HCT116 (cell line): Measurements from ENCODE around the gene STT3B. TPM values are rescaled to one million over a fixed set of nuclear protein-coding genes. Genes with fewer than 3 reads are reported as not detected.

Experiments used
- ATAC-seq: fragments of 200-7000 bp; cut with Tn5 transposase; 2 replicates; pipeline ENCODE4 v1.9.1; 2020; ENCODE audit warnings: mild to moderate bottlenecking, moderate library complexity
- BruUV-seq: library from RNA; stranded (reverse); fragments of 400-500 nt; replicated peaks from 2 replicates; lab custom pipeline; 2021; lab: Mats Ljungman, UMichigan
- CTCF ChIA-PET: fragments of 300-600 bp; sonication (Branson Sonifier 250); formaldehyde crosslinking; loops from one replicate; lab custom pipeline; 2021; ENCODE audit warnings: antibody characterized with exemption; lab: Charles Lee
- POLR2A ChIA-PET: fragments of 300-600, 350-600 bp; sonication (Branson Sonifier 250); formaldehyde crosslinking; loops from one replicate; lab custom pipeline; 2021; ENCODE audit warnings: antibody characterized with exemption; lab: Charles Lee
- RAD21 ChIA-PET, 2 experiments: fragments of 300-600 bp; sonication (Branson Sonifier 250); formaldehyde crosslinking; loops; one replicate each; lab custom pipeline; 2023; ENCODE audit warnings: low total read pairs in 2 of 2; ENCODE audit not compliant: uncharacterized antibody in 2 of 2, unreplicated experiment in 2 of 2, low non-redundant PET in 1 of 2; lab: Charles Lee
- DNase-seq: peaks from one replicate; pipeline ENCODE4 v3.0.0-alpha.2; 2010; ENCODE audit warnings: low read depth, low spot score
- H2AFZ ChIP-seq: fragments of 200-600 bp; shearing (Covaris generic), sonication (generic); 2 replicates; pipeline ENCODE4 v1.6.1; 2017; ENCODE audit warnings: low read depth, mixed run types, mixed read lengths, antibody characterized with exemption, low read length; ENCODE audit not compliant: poor library complexity, severe bottlenecking
- H3K27ac ChIP-seq: 2 replicates; pipeline ENCODE4 v1.5.1; 2012; ENCODE audit warnings: low read depth, low read length
- H3K27me3 ChIP-seq: fragments of 200-600 bp; sonication (generic); 2 replicates; pipeline ENCODE4 v1.6.1; 2016; ENCODE audit warnings: mixed run types, low read length, mixed read lengths; ENCODE audit not compliant: insufficient read depth
- H3K36me3 ChIP-seq, 2 experiments: fragments of 200-500 bp in 1 of 2; fragments of 200-600 bp in 1 of 2; sonication (Bioruptor generic) in 1 of 2; sonication (generic) in 1 of 2; 2 replicates each; pipeline versions ENCODE4 v1.5.1 to v1.6.1; 2014 to 2016; ENCODE audit warnings: low read length in 2 of 2, inconsistent platforms in 1 of 2, mixed read lengths in 1 of 2, mixed run types in 1 of 2; ENCODE audit not compliant: insufficient read depth in 2 of 2, control insufficient read depth in 1 of 2
- H3K4me1 ChIP-seq, 2 experiments: fragments of 200-600 bp in 1 of 2; sonication (generic) in 1 of 2; 2 replicates each; pipeline versions ENCODE4 v1.5.1 to v1.6.1; 2012 to 2017; ENCODE audit warnings: low read length in 2 of 2, inconsistent platforms in 1 of 2, mild to moderate bottlenecking in 1 of 2, mixed read lengths in 1 of 2, mixed run types in 1 of 2, moderate library complexity in 1 of 2; ENCODE audit not compliant: insufficient read depth in 2 of 2, control insufficient read depth in 1 of 2
- H3K4me2 ChIP-seq: fragments of 200-600 bp; sonication (generic); 2 replicates; pipeline ENCODE4 v1.6.1; 2017; ENCODE audit warnings: mixed run types, low read length, mixed read lengths
- H3K4me3 ChIP-seq, 2 experiments: fragments of 200-600 bp in 1 of 2; sonication (generic) in 1 of 2; replicated peaks in 1 of 2; 2 replicates each; pipeline ENCODE4 v1.5.1; 2011 to 2016; ENCODE audit warnings: low read length in 2 of 2, control low read depth in 1 of 2, low read depth in 1 of 2, mild to moderate bottlenecking in 1 of 2, mixed read lengths in 1 of 2, mixed run types in 1 of 2
- H3K79me2 ChIP-seq: fragments of 200-600 bp; sonication (generic); 2 replicates; pipeline ENCODE4 v1.6.1; 2017; ENCODE audit warnings: mild to moderate bottlenecking, mixed run types, low read length, moderate library complexity, mixed read lengths; ENCODE audit not compliant: insufficient read depth
- H3K9ac ChIP-seq: fragments of 200-600 bp; sonication (generic); 2 replicates; pipeline ENCODE4 v1.6.1; 2016; ENCODE audit warnings: low read length, mixed read lengths
- H3K9me2 ChIP-seq: fragments of 200-600 bp; sonication (generic), shearing (Covaris generic); 2 replicates; pipeline ENCODE4 v1.6.1; 2017; ENCODE audit warnings: mixed run types, mild to moderate bottlenecking, moderate library complexity; ENCODE audit not compliant: insufficient read depth
- H3K9me3 ChIP-seq, 2 experiments: fragments of 200-500 bp in 1 of 2; fragments of 200-600 bp in 1 of 2; sonication (Bioruptor generic) in 1 of 2; sonication (generic) in 1 of 2; 2 replicates each; pipeline ENCODE4 v1.6.1; 2014 to 2017; ENCODE audit warnings: low read length in 2 of 2, mixed read lengths in 2 of 2, inconsistent platforms in 1 of 2, low read depth in 1 of 2, mild to moderate bottlenecking in 1 of 2, mixed run types in 1 of 2, moderate library complexity in 1 of 2; ENCODE audit not compliant: control insufficient read depth in 1 of 2, insufficient read depth in 1 of 2
- H4K20me1 ChIP-seq: fragments of 200-600 bp; sonication (generic), shearing (Covaris generic); 2 replicates; pipeline ENCODE4 v1.6.1; 2017; ENCODE audit warnings: mixed run types, mild to moderate bottlenecking, moderate library complexity; ENCODE audit not compliant: insufficient read depth
- CBX3 ChIP-seq: IDR thresholded peaks from 2 replicates; pipeline ENCODE4 v1.6.1; 2012; ENCODE audit warnings: low read depth
- CEBPB ChIP-seq: IDR thresholded peaks from 2 replicates; pipeline ENCODE4 v1.6.1; 2012; ENCODE audit warnings: low read depth
- EGR1 ChIP-seq: IDR thresholded peaks from 2 replicates; pipeline ENCODE4 v1.6.1; 2012; ENCODE audit warnings: low read depth
- ELF1 ChIP-seq: IDR thresholded peaks from 2 replicates; pipeline ENCODE4 v1.6.1; 2012; ENCODE audit warnings: low read depth, borderline replicate concordance
- EZH2 ChIP-seq: fragments of 200-600 bp; sonication (generic); IDR thresholded peaks from 2 replicates; pipeline ENCODE4 v1.6.1; 2017; ENCODE audit warnings: antibody characterized with exemption, mixed run types
- EZH2phosphoT487 ChIP-seq: fragments of 200-600 bp; IDR thresholded peaks from 2 replicates; pipeline ENCODE4 v1.6.1; 2018; ENCODE audit warnings: antibody characterized with exemption, borderline replicate concordance
- FOSL1 ChIP-seq: IDR thresholded peaks from 2 replicates; pipeline ENCODE4 v1.6.1; 2012; ENCODE audit warnings: low read depth
- POLR2A ChIP-seq: IDR thresholded peaks from 2 replicates; pipeline ENCODE4 v1.7.0; 2011; ENCODE audit warnings: borderline replicate concordance; ENCODE audit not compliant: insufficient read depth, insufficient read length; ENCODE audit errors: extremely low read depth
- RAD21 ChIP-seq: IDR thresholded peaks from 2 replicates; pipeline ENCODE4 v1.6.1; 2012; ENCODE audit warnings: low read depth, mild to moderate bottlenecking
- SIN3A ChIP-seq: IDR thresholded peaks from 2 replicates; pipeline ENCODE4 v1.6.1; 2012; ENCODE audit warnings: low read depth
- SP1 ChIP-seq: IDR thresholded peaks from 2 replicates; pipeline ENCODE4 v1.6.1; 2012; ENCODE audit warnings: low read depth
- SRF ChIP-seq: IDR thresholded peaks from 2 replicates; pipeline ENCODE4 v1.6.1; 2012; ENCODE audit warnings: low read depth
- TCF7L2 ChIP-seq: IDR thresholded peaks from 2 replicates; pipeline ENCODE4 v1.7.0; 2011; ENCODE audit warnings: borderline replicate concordance, inconsistent platforms; ENCODE audit not compliant: insufficient read depth, insufficient read length; ENCODE audit errors: extremely low read depth
- YY1 ChIP-seq: IDR thresholded peaks from 2 replicates; pipeline ENCODE4 v1.6.1; 2011; ENCODE audit warnings: low read length, low read depth, moderate library complexity, mild to moderate bottlenecking; ENCODE audit not compliant: insufficient replicate concordance; ENCODE audit errors: extremely low read depth
- ZFX ChIP-seq: fragments of 450-650 bp; IDR thresholded peaks from 2 replicates; pipeline ENCODE4 v1.6.1; 2017
- ZNF274 ChIP-seq: fragments of 200-500 bp; sonication (Bioruptor generic); IDR thresholded peaks from 2 replicates; pipeline ENCODE4 v1.6.1; 2014; ENCODE audit warnings: mild to moderate bottlenecking, low read depth, low read length, inconsistent platforms
- intact Hi-C: fragments of 100-400 bp; cut with micrococcal nuclease; formaldehyde crosslinking; loops from 2 replicates; pipeline ENCODE4 v1.10.0; 2022
- total RNA-seq: library from RNA; stranded (reverse); gene quantifications from one replicate; pipeline ENCODE4 v1.2.1, GENCODE V29; 2021; ENCODE audit not compliant: unreplicated experiment
- TF ChIP-seq, protein P1 (sequence below): IDR thresholded peaks from 2 replicates; pipeline ENCODE4 v1.6.1; 2012
- TF ChIP-seq, protein P2 (sequence below): IDR thresholded peaks from 2 replicates; pipeline ENCODE4 v1.6.1; 2012
- TF ChIP-seq, protein P3 (sequence below): IDR thresholded peaks from 2 replicates; pipeline ENCODE4 v1.6.1; 2012; ENCODE audit warnings: low read depth
- TF ChIP-seq, protein P4 (sequence below), 3 experiments: fragments of 200-600 bp in 1 of 3; sonication (generic) in 1 of 3; IDR thresholded peaks in 2 of 3; conservative IDR thresholded peaks in 1 of 3; 2 replicates each; pipeline ENCODE4 v1.5.1; 2012 to 2017; ENCODE audit warnings: low read depth in 2 of 3, low read length in 2 of 3, antibody characterized with exemption in 1 of 3, borderline replicate concordance in 1 of 3, control low read depth in 1 of 3, mild to moderate bottlenecking in 1 of 3, mixed read lengths in 1 of 3, mixed run types in 1 of 3, moderate library complexity in 1 of 3; ENCODE audit not compliant: insufficient read depth in 1 of 3

Gene STT3B
- total RNA-seq, 1 experiment from 2014 or later, result 131 TPM

DNA sequence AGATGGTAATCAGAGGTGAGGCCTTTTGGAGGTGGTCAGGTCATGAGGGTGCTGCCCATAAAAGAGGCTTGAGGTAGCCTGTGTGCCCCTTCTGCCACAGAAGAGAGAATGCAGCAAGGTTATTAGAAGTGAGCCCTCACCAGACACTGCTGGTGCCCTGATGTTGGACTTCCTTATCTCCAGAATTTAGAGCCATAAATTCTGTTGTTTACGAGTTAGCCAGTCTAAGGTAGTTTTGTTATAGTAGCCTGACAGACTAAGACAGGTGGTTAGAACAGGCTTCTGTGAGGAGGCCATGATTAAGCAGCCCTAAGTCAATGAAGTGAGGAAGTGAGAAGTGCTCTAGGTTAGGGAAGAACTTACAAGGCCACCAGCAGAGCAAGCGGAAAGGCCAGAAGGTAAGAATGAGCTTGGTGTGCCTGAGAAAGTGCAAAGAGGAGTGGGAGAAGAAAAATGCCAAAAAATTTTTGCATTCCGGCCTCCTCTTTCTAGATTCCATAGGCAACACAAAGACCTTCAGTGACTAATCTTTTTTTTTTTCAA is 44.2 kb upstream of the STT3B start:
- intact Hi-C loops, result no loop called here
- Histone ChIP-seq H3K9me3 (no peaks in the 10 kb centered on the region), H4K20me1 (no peaks in the 10 kb centered on the region), H3K4me2 (no peak overlapping the region), H3K4me1 (no peaks in the 10 kb centered on the region), H3K79me2 (no peaks in the 10 kb centered on the region), H3K9ac (no peak overlapping the region), H3K27ac (no peak overlapping the region), H3K27me3 (no peaks in the 10 kb centered on the region), H3K36me3 (no peaks in the 10 kb centered on the region), H3K9me2 (no peaks in the 10 kb centered on the region), H3K4me3 (no peak overlapping the region), H2AFZ (no peak overlapping the region)
- no peak for ATAC-seq
- TF ChIP-seq TCF7L2 (no peak), EGR1 (no peak), ELF1 (no peak), SP1 (no peak), ZNF274 (no peak), ZFX (no peak), RAD21 (no peak), SRF (no peak), EZH2phosphoT487 (no peak), POLR2A (no peak), YY1 (no peak), CEBPB (no peak), SIN3A (no peak), CBX3 (no peak), FOSL1 (no peak), EZH2 (no peak)
- TF ChIP-seq, protein P1, sequence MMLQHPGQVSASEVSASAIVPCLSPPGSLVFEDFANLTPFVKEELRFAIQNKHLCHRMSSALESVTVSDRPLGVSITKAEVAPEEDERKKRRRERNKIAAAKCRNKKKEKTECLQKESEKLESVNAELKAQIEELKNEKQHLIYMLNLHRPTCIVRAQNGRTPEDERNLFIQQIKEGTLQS, result no peak
- TF ChIP-seq, protein P2, sequence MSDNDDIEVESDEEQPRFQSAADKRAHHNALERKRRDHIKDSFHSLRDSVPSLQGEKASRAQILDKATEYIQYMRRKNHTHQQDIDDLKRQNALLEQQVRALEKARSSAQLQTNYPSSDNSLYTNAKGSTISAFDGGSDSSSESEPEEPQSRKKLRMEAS, result no peak
- TF ChIP-seq, protein P3, sequence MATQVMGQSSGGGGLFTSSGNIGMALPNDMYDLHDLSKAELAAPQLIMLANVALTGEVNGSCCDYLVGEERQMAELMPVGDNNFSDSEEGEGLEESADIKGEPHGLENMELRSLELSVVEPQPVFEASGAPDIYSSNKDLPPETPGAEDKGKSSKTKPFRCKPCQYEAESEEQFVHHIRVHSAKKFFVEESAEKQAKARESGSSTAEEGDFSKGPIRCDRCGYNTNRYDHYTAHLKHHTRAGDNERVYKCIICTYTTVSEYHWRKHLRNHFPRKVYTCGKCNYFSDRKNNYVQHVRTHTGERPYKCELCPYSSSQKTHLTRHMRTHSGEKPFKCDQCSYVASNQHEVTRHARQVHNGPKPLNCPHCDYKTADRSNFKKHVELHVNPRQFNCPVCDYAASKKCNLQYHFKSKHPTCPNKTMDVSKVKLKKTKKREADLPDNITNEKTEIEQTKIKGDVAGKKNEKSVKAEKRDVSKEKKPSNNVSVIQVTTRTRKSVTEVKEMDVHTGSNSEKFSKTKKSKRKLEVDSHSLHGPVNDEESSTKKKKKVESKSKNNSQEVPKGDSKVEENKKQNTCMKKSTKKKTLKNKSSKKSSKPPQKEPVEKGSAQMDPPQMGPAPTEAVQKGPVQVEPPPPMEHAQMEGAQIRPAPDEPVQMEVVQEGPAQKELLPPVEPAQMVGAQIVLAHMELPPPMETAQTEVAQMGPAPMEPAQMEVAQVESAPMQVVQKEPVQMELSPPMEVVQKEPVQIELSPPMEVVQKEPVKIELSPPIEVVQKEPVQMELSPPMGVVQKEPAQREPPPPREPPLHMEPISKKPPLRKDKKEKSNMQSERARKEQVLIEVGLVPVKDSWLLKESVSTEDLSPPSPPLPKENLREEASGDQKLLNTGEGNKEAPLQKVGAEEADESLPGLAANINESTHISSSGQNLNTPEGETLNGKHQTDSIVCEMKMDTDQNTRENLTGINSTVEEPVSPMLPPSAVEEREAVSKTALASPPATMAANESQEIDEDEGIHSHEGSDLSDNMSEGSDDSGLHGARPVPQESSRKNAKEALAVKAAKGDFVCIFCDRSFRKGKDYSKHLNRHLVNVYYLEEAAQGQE, result no peak
- TF ChIP-seq, protein P4, sequence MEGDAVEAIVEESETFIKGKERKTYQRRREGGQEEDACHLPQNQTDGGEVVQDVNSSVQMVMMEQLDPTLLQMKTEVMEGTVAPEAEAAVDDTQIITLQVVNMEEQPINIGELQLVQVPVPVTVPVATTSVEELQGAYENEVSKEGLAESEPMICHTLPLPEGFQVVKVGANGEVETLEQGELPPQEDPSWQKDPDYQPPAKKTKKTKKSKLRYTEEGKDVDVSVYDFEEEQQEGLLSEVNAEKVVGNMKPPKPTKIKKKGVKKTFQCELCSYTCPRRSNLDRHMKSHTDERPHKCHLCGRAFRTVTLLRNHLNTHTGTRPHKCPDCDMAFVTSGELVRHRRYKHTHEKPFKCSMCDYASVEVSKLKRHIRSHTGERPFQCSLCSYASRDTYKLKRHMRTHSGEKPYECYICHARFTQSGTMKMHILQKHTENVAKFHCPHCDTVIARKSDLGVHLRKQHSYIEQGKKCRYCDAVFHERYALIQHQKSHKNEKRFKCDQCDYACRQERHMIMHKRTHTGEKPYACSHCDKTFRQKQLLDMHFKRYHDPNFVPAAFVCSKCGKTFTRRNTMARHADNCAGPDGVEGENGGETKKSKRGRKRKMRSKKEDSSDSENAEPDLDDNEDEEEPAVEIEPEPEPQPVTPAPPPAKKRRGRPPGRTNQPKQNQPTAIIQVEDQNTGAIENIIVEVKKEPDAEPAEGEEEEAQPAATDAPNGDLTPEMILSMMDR (IDR thresholded peaks at IDR 0.05 in 2 of 3, conservative IDR thresholded peaks at IDR 0.05 in 1 of 3; ENCODE audit: borderline replicate concordance in 1 of 3, insufficient read depth in 1 of 3, low read depth in 2 of 3, low read length in 2 of 3), result no peak
- DNase-seq, result no peak
- ChIA-PET CTCF (no interaction called here), RAD21 (no interaction called here), POLR2A (no interaction called here)
- no TSS peak for BruUV-seq
